ENCODE data around the gene IQSEC3.

The IQSEC3 gene

GRCh38 chr12:157644-158043, 91.1 kb downstream of the IQSEC3 start:
- Mint-ChIP-seq H3K9me3 (no peaks in the 10 kb centered on the region), H3K4me3 (no peak overlapping the region), H3K36me3 (ENCODE audit: low read depth) (no peaks in the 10 kb centered on the region), H3K4me1 (peaks cover 15% of the 10 kb centered on the region), H3K27me3 (ENCODE audit: low read depth) (peaks cover 11% of the 10 kb centered on the region), H3K27ac (no peak overlapping the region)
- no peak for TF ChIP-seq CTCF (IDR thresholded peaks at IDR 0.05; ENCODE audit: unreplicated experiment in 3 of 3)

- Mint-ChIP-seq H3K36me3 (ENCODE audit: low read depth) (no peaks in the 10 kb centered on the region), H3K4me3 (no peak overlapping the region), H3K4me1 (peaks cover 8% of the 10 kb centered on the region), H3K27me3 (ENCODE audit: low read depth) (no peaks in the 10 kb centered on the region), H3K9me3 (no peaks in the 10 kb centered on the region), H3K27ac (no peak overlapping the region)
- TF ChIP-seq CTCF (IDR thresholded peaks at IDR 0.05; ENCODE audit: unreplicated experiment in 3 of 3) = no peak
Measured at GRCh38 chr12:159156-159782, 92.7 kb downstream of the IQSEC3 start.

- peak overlapping the region in 1 of 3 experiments; percentile 18 for H3K27ac Mint-ChIP-seq
- no peaks in the 10 kb centered on the region for H3K27me3 Mint-ChIP-seq (ENCODE audit: low read depth)
- no peak overlapping the region for H3K4me3 Mint-ChIP-seq
- no peaks in the 10 kb centered on the region for H3K9me3 Mint-ChIP-seq
- peaks cover 14% of the 10 kb centered on the region for H3K4me1 Mint-ChIP-seq
- TF ChIP-seq CTCF (IDR thresholded peaks at IDR 0.05; ENCODE audit: unreplicated experiment in 3 of 3) = no peak
- H3K36me3 Mint-ChIP-seq (ENCODE audit: low read depth) = no peaks in the 10 kb centered on the region
Measured at GRCh38 chr12:160858-161257, 94.3 kb downstream of the IQSEC3 start.

GRCh38 chr12:161823-162222, 95.3 kb downstream of the IQSEC3 start:
- TF ChIP-seq CTCF (IDR thresholded peaks at IDR 0.05; ENCODE audit: unreplicated experiment in 3 of 3) = no peak
- Mint-ChIP-seq H3K27ac (no peak overlapping the region), H3K9me3 (no peaks in the 10 kb centered on the region), H3K4me3 (no peak overlapping the region), H3K27me3 (ENCODE audit: low read depth) (no peaks in the 10 kb centered on the region), H3K4me1 (peaks cover 23% of the 10 kb centered on the region), H3K36me3 (ENCODE audit: low read depth) (no peaks in the 10 kb centered on the region)

- no peak for TF ChIP-seq CTCF (IDR thresholded peaks at IDR 0.05; ENCODE audit: unreplicated experiment in 3 of 3)
- H3K4me3 Mint-ChIP-seq = no peak overlapping the region
- no peaks in the 10 kb centered on the region for H3K36me3 Mint-ChIP-seq (ENCODE audit: low read depth)
- no peaks in the 10 kb centered on the region for H3K27me3 Mint-ChIP-seq (ENCODE audit: low read depth)
- no peaks in the 10 kb centered on the region for H3K9me3 Mint-ChIP-seq
- H3K4me1 Mint-ChIP-seq = peaks cover 32% of the 10 kb centered on the region
- peak overlapping the region in 2 of 3 experiments; percentile 19 to 24 for H3K27ac Mint-ChIP-seq
Measured at GRCh38 chr12:162467-163307, 96.1 kb downstream of the IQSEC3 start.
